ENCODE measurements around the gene STRIT1.

GRCh38 chr3:155321418-155321817, 27.9 kb upstream of the STRIT1 start:
- no peak for TF ChIP-seq CTCF (IDR thresholded peaks at IDR 0.05)
- TF ChIP-seq POLR2AphosphoS5 (IDR thresholded peaks at IDR 0.05), result no peak
- TF ChIP-seq EP300 (IDR thresholded peaks at IDR 0.05), result no peak
- no peak for TF ChIP-seq POLR2A (IDR thresholded peaks at IDR 0.05)

Measured in stomach (tissue), 4 donors.